Activated CD8-positive, alpha-beta memory T cell treated with anti-CD3 and anti-CD28 coated beads, Interleukin-2, amount 50 U/mL, for 1 hour (primary cell): ENCODE data around the gene MAP4K1.
"Not testable (repeated sequence)": the region's sequence is repeated elsewhere in the genome, so short reads cannot be mapped to it uniquely, and the experiment has no call there.

ENCODE experiments used
- DNase-seq: peaks from one replicate; pipeline ENCODE4 v3.0.0-alpha.2; 2020; ENCODE audit errors: extremely low read depth

The MAP4K1 gene

DNA sequence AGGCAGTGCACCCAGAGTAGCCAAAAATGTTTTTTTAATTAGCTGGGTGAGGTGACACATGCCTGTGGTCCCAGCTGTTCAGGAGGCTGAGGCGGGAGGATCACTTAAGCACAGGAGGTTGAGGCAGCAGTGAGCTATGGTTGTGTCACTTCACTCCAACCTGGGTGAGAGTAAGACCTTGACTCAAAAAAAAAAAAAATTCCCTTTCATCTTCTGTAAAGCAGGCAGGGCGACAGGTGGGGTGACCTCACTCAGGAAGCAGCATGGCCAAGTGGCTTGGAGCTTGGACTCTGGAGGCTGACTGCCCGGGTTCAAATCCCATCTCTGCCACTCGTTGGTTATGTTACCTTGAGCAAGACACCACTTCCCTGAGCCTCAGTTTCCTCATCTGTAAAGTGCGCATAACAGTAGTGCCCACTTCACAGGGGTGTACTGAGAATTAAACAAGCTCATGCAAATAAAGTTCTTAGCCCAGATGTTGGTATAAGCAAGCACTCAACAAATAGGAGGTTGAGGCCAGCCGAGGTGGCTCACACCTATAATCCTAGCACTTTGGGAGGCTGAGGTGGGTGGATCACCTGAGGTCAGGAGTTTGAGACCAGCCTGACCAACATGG lies 48.3 kb downstream of the MAP4K1 start:
- no peak for DNase-seq

DNA sequence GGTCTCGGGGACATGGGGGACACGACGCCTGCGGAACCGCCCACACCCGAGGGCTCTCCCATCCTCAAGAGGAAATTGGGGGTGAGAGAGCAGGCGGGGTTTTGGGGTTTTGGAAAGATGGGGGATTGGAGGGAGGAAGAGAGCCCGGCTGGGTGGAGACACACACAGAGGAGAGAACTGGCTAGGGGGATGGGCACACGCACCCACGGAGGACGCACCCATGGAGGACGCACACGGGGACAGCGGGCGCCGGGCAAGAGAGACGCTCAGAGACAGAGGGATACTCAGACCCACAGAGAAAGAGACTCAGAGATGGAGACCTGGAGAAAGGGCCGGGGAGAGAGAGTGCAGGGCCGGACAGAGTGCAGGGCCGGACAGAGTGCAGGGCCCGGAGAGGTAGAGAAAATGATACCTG lies 52.1 kb downstream of the MAP4K1 start:
- no peak for DNase-seq

GRCh38 chr19:38564981-38565690 lies 52.6 kb downstream of the MAP4K1 start:
- no peak for DNase-seq

DNA sequence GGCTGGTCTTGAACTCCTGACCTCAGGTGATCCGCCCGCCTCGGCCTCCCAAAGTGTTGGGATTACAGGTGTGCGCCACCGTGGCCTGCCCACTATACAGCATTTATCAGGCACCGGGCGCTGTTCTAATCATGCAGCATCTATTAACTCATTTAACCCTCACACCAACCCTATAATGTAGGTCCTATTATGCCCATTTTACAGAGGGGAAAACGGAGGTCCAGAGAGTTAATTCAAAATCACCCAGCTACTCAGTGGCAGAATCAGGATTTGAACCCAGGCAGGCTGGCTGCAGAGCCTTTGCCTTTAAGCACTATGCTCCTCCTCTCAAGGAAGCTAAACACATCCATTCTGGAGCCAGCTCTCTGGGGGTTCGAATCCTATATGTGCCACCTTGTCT lies 54.3 kb downstream of the MAP4K1 start:
- no peak for DNase-seq

DNA sequence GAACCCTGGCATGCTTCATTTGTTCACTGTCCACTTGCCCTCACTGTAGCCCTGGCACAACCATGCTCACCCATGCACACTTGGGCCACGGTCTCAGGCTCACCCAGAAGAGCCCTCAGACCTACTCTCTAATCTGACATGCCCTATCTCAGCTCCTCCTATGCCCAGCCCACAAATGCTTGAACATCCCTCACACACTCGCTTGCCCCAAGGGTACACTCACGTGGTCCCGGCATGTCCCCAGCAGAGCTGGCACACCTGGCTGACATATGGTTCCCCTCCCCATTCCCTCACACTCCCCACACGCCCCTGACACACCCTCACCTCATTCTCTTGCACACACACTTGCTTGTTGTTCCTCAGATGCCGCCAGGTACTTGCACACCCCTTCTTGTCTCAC lies 55.7 kb downstream of the MAP4K1 start:
- no peak for DNase-seq

GRCh38 chr19:38561658-38562057 lies 56.1 kb downstream of the MAP4K1 start:
- DNase-seq, result no peak

DNA sequence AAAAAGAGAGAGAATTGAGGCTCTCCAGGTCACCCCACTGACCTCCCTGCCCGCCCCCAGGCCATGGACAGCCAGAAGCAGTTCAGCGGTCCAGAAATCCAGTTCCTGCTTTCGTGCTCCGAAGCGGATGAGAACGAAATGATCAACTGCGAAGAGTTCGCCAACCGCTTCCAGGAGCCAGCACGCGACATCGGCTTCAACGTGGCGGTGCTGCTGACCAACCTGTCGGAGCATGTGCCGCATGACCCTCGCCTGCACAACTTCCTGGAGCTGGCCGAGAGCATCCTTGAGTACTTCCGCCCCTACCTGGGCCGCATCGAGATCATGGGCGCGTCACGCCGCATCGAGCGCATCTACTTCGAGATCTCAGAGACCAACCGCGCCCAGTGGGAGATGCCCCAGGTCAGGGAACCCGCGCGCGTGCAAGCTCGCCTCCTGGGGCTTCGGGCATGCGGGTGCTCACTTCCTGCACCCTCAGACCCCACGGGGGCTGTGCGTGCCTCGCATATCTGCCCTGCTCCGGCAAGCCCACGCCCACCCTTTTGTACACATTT lies 56.6 kb downstream of the MAP4K1 start:
- no peak for DNase-seq

GRCh38 chr19:38559428-38560401 lies 58.0 kb downstream of the MAP4K1 start:
- no peak for DNase-seq

DNA sequence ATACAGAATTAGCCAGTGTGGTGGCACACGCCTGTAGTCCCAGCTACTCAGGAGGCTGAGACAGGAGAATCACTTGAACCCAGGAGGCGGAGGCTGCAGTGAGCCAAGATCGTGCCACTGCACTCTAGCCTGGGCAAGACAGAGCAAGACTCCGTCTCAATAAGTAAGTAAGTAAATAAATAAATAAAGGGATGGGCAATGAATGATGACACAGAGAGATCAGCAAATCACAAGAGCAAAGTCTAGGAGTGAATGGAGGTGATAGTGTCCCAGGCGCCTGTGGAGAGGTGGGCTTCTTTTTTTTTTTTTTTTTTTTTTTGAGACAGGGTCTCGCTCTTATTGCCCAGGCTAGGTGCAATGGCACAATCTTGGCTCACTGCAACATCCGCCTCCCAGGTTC lies 58.8 kb downstream of the MAP4K1 start:
- not testable (repeated sequence) for DNase-seq

DNA sequence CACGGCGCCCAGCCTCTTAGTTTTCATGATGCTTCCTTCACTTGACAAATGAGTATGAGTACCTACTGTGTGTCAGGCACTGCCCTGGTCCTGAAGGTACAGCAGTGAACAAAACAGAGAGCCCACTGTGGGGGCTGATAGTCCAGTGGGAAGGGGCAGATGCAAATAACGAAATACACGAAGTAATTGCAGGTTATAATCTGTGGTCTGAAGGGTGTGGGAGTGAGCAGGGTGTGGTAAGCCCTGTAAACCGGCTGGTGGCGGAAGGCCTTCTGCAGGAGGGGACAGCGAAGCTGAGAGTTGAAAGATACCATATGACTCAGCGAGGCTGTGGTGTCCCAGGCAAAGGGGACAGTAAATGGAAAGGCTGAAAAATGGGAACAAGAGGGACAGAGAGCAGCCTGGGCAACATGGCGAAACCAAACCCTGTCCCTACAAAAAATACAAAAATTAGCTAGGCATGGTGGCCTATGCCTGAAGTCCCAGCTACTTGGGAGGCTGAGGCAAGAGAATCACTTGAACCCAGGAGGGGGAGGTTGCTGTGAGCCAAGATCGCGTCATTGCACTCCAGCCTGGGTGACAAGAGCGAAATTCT lies 60.5 kb downstream of the MAP4K1 start:
- DNase-seq, result no peak

GRCh38 chr19:38556521-38557174 lies 61.1 kb downstream of the MAP4K1 start:
- DNase-seq, result no peak

GRCh38 chr19:38555200-38555599 lies 62.6 kb downstream of the MAP4K1 start:
- DNase-seq, result no peak

DNA sequence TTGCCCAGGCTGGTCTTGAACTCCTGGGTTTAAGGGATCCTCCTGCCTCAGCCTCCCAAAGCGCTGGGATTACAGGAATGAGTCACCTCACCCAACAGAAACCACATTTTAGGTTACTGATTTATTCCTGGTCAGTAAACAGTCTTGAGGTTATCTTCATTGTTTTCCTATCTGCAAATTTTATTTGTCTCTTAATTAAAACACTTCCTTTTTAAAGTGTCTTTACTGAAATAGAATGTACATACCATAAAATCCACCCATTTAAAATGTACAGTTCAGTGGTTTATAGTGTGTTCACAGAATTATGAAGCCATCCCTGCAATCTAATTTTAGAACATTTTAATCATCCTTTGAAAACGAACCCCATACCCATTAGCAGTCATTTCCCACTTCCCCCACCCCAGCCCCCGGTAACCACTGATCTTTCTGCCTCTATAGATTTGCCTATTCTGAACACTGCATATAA lies 63.0 kb downstream of the MAP4K1 start:
- no peak for DNase-seq

DNA sequence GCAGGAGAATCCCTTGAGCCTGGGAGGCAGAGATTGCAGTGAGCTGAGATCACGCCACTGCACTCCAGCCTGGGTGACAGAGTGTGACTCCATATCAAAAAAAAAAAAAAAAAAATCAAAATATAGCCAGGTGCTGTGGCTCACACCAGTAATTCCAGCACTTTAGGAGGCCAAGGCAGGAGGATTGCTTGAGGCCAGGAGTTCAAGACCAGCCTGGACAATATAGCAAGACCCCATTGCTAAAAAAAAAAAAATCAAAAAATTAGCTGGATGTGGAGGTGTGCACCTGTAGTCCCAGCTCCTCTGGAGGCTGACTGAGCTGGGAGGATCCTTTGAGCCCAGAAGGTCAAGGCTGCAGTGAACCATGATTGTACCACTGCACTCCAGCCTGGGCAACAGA lies 64.5 kb downstream of the MAP4K1 start:
- DNase-seq, result not testable (repeated sequence)

DNA sequence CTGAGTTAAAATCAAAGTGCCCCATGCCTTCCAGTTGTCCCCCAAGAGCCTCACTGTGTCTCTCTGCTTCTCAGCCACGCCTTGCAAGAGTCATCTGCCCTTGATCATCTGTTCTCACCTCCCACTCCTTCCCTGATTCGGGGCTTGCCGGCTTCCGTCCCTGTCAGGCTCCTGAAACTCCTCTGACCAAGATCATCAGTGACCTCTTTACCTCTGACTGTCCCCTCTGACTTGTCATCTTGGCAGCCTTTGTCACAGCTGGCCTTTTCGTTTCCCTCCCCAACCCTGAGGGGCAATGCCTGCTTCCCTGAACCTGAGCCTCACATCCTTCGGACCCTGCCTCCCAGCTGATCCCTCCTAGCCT lies 66.3 kb downstream of the MAP4K1 start:
- DNase-seq, result no peak

GRCh38 chr19:38550376-38550775 lies 67.4 kb downstream of the MAP4K1 start:
- no peak for DNase-seq

DNA sequence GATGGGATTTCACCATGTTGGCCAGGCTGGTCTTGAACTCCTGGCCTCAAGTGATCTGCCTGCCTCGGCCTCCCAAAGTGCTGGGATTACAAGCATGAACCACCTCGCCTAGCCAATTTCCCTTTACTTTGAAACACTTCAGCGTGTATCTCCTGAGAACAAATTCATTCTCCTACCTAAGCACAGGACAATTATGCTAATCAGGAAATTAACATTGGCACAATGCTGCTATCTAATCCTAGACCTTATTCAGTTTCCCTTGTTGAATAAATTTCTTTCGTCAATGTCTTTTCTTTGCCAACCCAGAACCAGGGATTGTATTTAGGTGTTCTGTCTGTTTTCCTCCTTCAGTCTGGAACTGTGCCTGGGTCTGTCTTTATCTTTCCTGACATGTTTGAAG lies 67.8 kb downstream of the MAP4K1 start:
- no peak for DNase-seq

DNA sequence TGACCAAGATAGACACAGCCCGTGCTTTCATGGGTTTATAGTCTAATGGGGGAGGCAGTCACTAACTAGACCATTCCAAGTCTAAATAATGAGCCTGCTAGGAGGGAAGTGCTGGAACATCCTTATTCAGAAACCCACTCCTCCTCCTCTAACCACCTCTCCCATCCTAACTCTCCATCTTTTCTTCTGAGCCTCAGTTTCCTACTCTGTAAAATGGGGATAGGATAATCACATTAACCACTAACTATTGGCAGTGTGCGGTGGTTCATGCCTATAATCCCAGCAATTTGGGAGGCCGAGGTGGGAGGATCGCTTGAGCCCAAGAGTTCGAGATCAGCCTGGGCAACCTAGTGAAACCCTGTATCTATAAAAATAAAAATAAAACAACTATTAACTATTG lies 68.7 kb downstream of the MAP4K1 start:
- DNase-seq, result no peak

DNA sequence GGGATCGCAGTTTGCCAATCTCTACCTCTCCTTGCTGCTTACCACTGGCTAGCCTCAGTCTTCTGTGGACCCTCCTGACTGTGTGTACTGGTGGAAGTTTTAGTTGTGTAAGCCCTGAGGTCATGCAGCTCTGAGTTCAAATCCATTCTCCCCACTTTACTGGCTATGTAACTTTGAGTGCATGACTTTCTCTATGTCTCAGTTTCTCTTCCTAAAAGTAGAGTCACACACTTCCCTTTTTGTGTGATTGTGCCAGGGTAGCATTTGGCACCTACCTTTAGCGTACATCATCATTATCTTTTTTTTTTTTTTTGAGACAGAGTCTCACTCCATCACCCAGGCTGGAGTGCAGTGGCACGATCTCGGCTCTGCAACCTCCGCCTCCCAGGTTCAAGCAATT lies 70.3 kb downstream of the MAP4K1 start:
- DNase-seq, result no peak

DNA sequence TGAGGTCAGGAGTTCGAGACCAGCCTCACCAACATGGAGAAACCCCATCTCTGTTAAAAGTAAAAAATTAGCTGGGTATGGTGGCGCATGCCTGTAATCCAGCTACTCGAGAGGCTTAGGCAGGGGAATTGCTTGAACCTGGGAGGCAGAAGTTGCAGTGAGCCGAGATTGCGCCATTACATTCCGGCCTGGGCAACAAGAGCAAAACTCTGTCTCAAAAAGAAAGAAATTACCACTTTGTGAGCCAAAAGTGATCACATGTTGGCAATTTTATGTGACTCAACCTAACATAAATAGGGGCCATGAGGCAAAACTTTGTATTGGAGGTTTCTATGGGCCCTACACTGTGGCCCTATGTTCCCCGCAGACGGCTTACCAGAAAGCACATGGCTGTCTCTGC lies 72.2 kb downstream of the MAP4K1 start:
- DNase-seq, result no peak

DNA sequence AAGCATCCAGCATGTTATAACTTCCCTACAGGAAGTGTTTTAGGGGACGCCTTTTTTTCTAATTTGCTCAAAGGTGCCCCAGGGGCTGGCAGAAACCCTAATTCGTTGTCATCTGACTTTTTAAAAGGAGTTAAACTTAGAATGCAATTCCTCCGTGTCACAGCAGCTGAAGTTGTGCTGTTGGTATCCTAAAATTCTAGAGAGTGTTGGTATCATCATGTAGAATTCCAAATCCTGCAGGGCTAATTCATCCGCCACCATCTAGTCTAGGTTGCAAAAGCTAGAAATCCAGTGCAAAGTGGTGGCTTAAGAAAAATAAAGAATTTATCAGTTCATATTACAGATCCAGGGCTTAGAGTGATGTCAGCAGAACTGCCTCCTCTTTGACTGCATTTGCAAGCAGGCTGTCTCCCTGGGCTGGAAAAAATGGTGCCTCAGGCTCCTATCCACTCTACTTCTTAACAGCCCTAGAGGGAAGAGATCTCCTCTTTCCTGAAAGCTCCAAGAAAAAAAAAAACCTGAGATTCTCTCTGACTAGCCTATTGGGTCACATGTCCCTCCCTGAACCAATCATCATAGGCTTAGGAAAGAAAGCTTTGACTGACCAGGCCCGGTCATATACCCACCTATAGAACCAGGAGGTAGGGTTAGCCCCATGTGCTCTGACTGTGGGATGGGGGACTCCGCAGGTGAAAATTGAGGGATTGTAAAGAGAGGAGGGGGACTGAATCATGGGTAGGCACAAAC lies 73.0 kb downstream of the MAP4K1 start:
- DNase-seq, result no peak
